T47D (cell line): ENCODE results near the gene CDK6.

Experiments
- DNase-seq, 2 experiments: peaks; one replicate each; pipeline versions ENCODE4 v3.0.0 to v3.0.0-alpha.2; 2011 to 2012; ENCODE audit warnings: low read depth in 1 of 2, low spot score in 1 of 2
- JUND ChIP-seq: IDR thresholded peaks from 2 replicates; pipeline ENCODE4 v1.6.1; 2012; ENCODE audit warnings: low read depth
- in situ Hi-C: cut with HindIII; loops from 2 replicates; pipeline ENCODE4 v1.10.0; 2016; ENCODE audit warnings: low sequenced_read_pairs, low pct_unique_long_range_greater_than_20kb

Gene CDK6

GRCh38 chr7:92647011-92647625 is 189.3 kb downstream of the CDK6 start:
- DNase-seq: no peak
- no peak for TF ChIP-seq JUND
- in situ Hi-C loops: no loop called here

- DNase-seq: no peak
Observed at GRCh38 chr7:92645114-92646061, 191.0 kb downstream of the CDK6 start.

GRCh38 chr7:92644406-92645113 is 191.8 kb downstream of the CDK6 start:
- in situ Hi-C loops: no loop called here
- DNase-seq: no peak
- no peak for TF ChIP-seq JUND

More at GRCh38 chr7:92645114-92646061, 191.0 kb downstream of the CDK6 start:
- TF ChIP-seq JUND: no peak
- in situ Hi-C loops: no loop called here

GRCh38 chr7:92643821-92644220 is 192.6 kb downstream of the CDK6 start:
- in situ Hi-C loops: no loop called here
- no peak for TF ChIP-seq JUND
- no peak for DNase-seq

- no peak for DNase-seq
- in situ Hi-C loops: no loop called here
- TF ChIP-seq JUND: no peak
Observed at GRCh38 chr7:92641921-92642511, 194.4 kb downstream of the CDK6 start.

- DNase-seq: no peak
- in situ Hi-C loops: no loop called here
- TF ChIP-seq JUND: no peak
Observed at GRCh38 chr7:92639966-92640365, 196.4 kb downstream of the CDK6 start.

GRCh38 chr7:92639213-92639896 is 197.0 kb downstream of the CDK6 start:
- in situ Hi-C loops: no loop called here
- no peak for DNase-seq
- TF ChIP-seq JUND: no peak

GRCh38 chr7:92636018-92636560 is 200.3 kb downstream of the CDK6 start:
- no peak for TF ChIP-seq JUND
- in situ Hi-C loops: no loop called here
- DNase-seq: no peak

GRCh38 chr7:92635538-92635937 is 200.8 kb downstream of the CDK6 start:
- in situ Hi-C loops: no loop called here
- TF ChIP-seq JUND: no peak
- no peak for DNase-seq

- DNase-seq: peak in 1 of 2 experiments; percentile 14
Observed at GRCh38 chr7:92634924-92635519, 201.4 kb downstream of the CDK6 start.

GRCh38 chr7:92634205-92634604 is 202.2 kb downstream of the CDK6 start:
- no peak for TF ChIP-seq JUND
- no peak for DNase-seq
- in situ Hi-C loops: no loop called here

More at GRCh38 chr7:92634924-92635519, 201.4 kb downstream of the CDK6 start:
- no peak for TF ChIP-seq JUND
- in situ Hi-C loops: no loop called here
